ENCODE results near the gene PRKAG2.

Gene PRKAG2

DNA sequence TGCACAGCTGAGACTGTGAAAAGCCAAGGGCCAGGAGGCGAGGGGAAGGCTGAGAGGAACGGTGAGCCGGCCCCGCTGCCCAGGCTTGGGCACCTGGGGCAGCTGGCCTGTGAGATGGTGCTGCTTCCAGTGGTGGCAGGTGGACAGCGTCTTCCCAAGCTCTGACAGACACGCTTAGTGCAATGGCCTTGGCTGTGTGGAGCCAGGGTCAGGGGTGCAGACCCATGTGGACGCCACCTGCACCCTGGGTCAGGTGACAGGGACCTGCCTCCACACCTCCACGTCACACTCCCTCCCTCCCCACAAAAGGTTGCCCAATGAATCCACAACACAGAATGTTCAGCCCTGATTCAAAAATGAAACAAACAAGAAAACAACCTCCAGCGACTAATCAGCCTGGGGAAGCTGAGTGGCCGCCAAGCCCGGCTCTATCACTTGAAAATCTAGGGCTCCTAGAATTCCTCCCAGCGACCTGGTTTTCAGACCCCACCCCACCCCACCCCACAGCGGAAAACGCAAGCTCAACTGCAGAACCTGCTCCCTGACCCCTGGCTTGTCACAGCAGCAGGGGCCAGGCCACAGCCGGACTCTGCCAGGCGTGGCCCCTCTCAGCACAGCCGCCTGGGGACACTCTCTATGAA lies 54.3 kb downstream of the PRKAG2 start:
- Histone ChIP-seq H3F3A (ENCODE audit: insufficient read depth) (no peaks in the 10 kb centered on the region), H2AFZ (ENCODE audit: low read depth, low read length, severe bottlenecking) (no peak overlapping the region), H3K9me2 (replicated peaks; ENCODE audit: insufficient read depth, low read length) (no peaks in the 10 kb centered on the region), H3K4me3 (ENCODE audit: insufficient read depth, low read length, poor library complexity, severe bottlenecking) (no peak overlapping the region), H3K27ac (ENCODE audit: low read depth, low read length) (no peak overlapping the region), H4K20me1 (ENCODE audit: low read depth, low read length) (no peaks in the 10 kb centered on the region), H3K79me2 (ENCODE audit: insufficient read depth, low read length) (no peaks in the 10 kb centered on the region), H3K36me3 (ENCODE audit: low read length) (no peaks in the 10 kb centered on the region), H3K9ac (ENCODE audit: low read length) (no peak overlapping the region), H3K27me3 (ENCODE audit: low read length) (no peaks in the 10 kb centered on the region), H3K4me2 (ENCODE audit: low read depth, low read length, poor library complexity, severe bottlenecking) (no peak overlapping the region), H3K9me3 (ENCODE audit: insufficient read depth, low read length) (no peaks in the 10 kb centered on the region)
- TF ChIP-seq EZH2phosphoT487 (conservative IDR thresholded peaks at IDR 0.05; ENCODE audit: low read length): no peak
- TF ChIP-seq, protein P1, sequence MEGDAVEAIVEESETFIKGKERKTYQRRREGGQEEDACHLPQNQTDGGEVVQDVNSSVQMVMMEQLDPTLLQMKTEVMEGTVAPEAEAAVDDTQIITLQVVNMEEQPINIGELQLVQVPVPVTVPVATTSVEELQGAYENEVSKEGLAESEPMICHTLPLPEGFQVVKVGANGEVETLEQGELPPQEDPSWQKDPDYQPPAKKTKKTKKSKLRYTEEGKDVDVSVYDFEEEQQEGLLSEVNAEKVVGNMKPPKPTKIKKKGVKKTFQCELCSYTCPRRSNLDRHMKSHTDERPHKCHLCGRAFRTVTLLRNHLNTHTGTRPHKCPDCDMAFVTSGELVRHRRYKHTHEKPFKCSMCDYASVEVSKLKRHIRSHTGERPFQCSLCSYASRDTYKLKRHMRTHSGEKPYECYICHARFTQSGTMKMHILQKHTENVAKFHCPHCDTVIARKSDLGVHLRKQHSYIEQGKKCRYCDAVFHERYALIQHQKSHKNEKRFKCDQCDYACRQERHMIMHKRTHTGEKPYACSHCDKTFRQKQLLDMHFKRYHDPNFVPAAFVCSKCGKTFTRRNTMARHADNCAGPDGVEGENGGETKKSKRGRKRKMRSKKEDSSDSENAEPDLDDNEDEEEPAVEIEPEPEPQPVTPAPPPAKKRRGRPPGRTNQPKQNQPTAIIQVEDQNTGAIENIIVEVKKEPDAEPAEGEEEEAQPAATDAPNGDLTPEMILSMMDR (IDR thresholded peaks at IDR 0.05; ENCODE audit: insufficient read depth, low read length, poor library complexity, severe bottlenecking): no peak

DNA sequence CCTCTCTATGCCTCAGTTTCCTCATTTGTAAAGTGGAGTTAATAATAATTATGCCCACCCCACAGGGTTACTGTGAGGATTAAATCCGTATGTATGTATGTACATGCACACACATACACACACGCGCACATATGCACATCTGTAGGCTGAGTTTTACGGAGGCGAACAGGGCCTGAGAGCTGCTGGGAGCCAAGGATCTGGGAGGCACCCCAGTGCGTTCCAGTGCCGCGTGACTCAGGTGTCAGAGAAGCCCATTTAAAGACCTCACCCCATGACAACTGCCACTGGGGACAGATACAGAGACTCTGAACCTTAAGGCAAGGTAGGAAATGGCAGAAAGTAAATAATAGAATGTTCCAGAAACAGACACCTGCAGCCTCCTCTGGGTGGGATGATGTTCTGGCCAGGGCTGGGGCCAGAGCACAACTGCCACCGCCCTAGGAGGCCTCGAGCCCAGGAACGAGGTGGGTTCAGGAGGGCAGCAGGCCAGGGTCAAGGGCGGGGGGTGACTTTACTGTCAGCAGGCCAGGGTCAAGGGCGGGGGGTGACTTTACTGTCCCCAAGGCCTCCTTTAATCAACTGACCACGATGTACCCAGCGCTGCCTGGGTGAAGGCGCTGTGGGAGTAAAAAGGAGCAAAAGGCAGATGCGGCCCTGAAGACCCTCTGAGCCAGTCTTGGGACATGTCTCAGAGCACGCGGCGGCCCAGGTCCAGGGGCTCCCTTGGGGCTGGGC lies 54.9 kb downstream of the PRKAG2 start:
- Histone ChIP-seq H3K27ac (ENCODE audit: low read depth, low read length) (no peak overlapping the region), H3K4me2 (ENCODE audit: low read depth, low read length, poor library complexity, severe bottlenecking) (no peak overlapping the region), H2AFZ (ENCODE audit: low read depth, low read length, severe bottlenecking) (no peak overlapping the region), H4K20me1 (ENCODE audit: low read depth, low read length) (no peaks in the 10 kb centered on the region), H3K9me2 (replicated peaks; ENCODE audit: insufficient read depth, low read length) (no peaks in the 10 kb centered on the region), H3K27me3 (ENCODE audit: low read length) (no peaks in the 10 kb centered on the region), H3K4me3 (ENCODE audit: insufficient read depth, low read length, poor library complexity, severe bottlenecking) (no peak overlapping the region), H3K36me3 (ENCODE audit: low read length) (no peaks in the 10 kb centered on the region), H3F3A (ENCODE audit: insufficient read depth) (no peaks in the 10 kb centered on the region), H3K9ac (ENCODE audit: low read length) (no peak overlapping the region), H3K9me3 (ENCODE audit: insufficient read depth, low read length) (no peaks in the 10 kb centered on the region), H3K79me2 (ENCODE audit: insufficient read depth, low read length) (no peaks in the 10 kb centered on the region)
- no peak for TF ChIP-seq EZH2phosphoT487 (conservative IDR thresholded peaks at IDR 0.05; ENCODE audit: low read length)
- TF ChIP-seq, protein P1 (IDR thresholded peaks at IDR 0.05; ENCODE audit: insufficient read depth, low read length, poor library complexity, severe bottlenecking): no peak

DNA sequence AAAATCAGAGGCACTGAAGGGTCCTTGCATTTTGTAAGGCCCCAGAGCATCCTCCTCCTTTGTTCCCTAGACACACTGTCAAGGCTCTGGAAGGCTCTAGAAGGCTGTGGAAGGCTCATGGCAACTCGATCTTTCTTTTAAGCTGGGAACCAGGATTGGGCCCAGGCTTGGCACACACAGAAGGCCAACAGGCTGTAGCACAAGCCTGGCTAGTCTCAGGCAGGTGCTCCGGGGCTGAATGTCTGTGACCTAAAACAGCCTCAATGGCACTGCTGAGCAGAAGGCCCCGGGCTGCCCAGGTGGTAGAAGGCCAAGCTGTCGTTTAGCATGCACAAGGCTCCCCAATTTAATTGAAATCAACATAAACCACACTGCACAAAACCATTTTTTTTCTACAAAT lies 55.7 kb downstream of the PRKAG2 start:
- no peaks in the 10 kb centered on the region for H3K79me2 ChIP-seq (ENCODE audit: insufficient read depth, low read length)
- H3K9ac ChIP-seq (ENCODE audit: low read length): no peak overlapping the region
- no peak overlapping the region for H2AFZ ChIP-seq (ENCODE audit: low read depth, low read length, severe bottlenecking)
- no peaks in the 10 kb centered on the region for H3K27me3 ChIP-seq (ENCODE audit: low read length)
- H3K27ac ChIP-seq (ENCODE audit: low read depth, low read length): no peak overlapping the region
- no peak overlapping the region for H3K4me3 ChIP-seq (ENCODE audit: insufficient read depth, low read length, poor library complexity, severe bottlenecking)
- no peak for TF ChIP-seq EZH2phosphoT487 (conservative IDR thresholded peaks at IDR 0.05; ENCODE audit: low read length)
- TF ChIP-seq, protein P1 (IDR thresholded peaks at IDR 0.05; ENCODE audit: insufficient read depth, low read length, poor library complexity, severe bottlenecking): no peak
- no peak overlapping the region for H3K4me2 ChIP-seq (ENCODE audit: low read depth, low read length, poor library complexity, severe bottlenecking)
- no peaks in the 10 kb centered on the region for H3F3A ChIP-seq (ENCODE audit: insufficient read depth)
- no peaks in the 10 kb centered on the region for H3K9me2 ChIP-seq (replicated peaks; ENCODE audit: insufficient read depth, low read length)
- no peaks in the 10 kb centered on the region for H4K20me1 ChIP-seq (ENCODE audit: low read depth, low read length)
- H3K36me3 ChIP-seq (ENCODE audit: low read length): no peaks in the 10 kb centered on the region
- no peaks in the 10 kb centered on the region for H3K9me3 ChIP-seq (ENCODE audit: insufficient read depth, low read length)
